Gastroesophageal sphincter (tissue), 3 donors: ENCODE data around the gene CYFIP2.

Experiments used
- CTCF ChIP-seq, 4 experiments: fragments of 200-600 bp in 2 of 4; fragments of 450-650 bp in 2 of 4; sonication (generic) in 1 of 4; IDR thresholded peaks; one replicate each; pipeline ENCODE4 v1.5.1; 2017 to 2019; ENCODE audit warnings: antibody characterized with exemption in 4 of 4, mild to moderate bottlenecking in 2 of 4, moderate library complexity in 2 of 4
- EP300 ChIP-seq: sonication (generic); formaldehyde crosslinking; IDR thresholded peaks from one replicate; pipeline ENCODE4 v1.6.1; 2017; ENCODE audit warnings: antibody characterized with exemption, mild to moderate bottlenecking
- POLR2A ChIP-seq, 2 donors: fragments of 450-650 bp; IDR thresholded peaks; one replicate each; pipeline ENCODE4 v1.6.1; 2017; ENCODE audit warnings: antibody characterized with exemption in 2 of 2, mild to moderate bottlenecking in 2 of 2, moderate library complexity in 1 of 2
- POLR2AphosphoS5 ChIP-seq: sonication (generic); formaldehyde crosslinking; IDR thresholded peaks from one replicate; pipeline ENCODE4 v1.6.1; 2017; ENCODE audit warnings: antibody characterized with exemption

GRCh38 chr5:157245886-157246285 lies 20.0 kb upstream of the CYFIP2 start:
- no peak for TF ChIP-seq POLR2A (IDR thresholded peaks at IDR 0.05)
- no peak for TF ChIP-seq EP300
- TF ChIP-seq POLR2AphosphoS5, result no peak
- TF ChIP-seq CTCF (IDR thresholded peaks at IDR 0.05), result no peak
